OCI-M2 (cell line): ENCODE data around the gene RGS10.
"Not testable (repeated sequence)": the region's sequence is repeated elsewhere in the genome, so short reads cannot be mapped to it uniquely, and the experiment has no call there.

Source experiments
- DNase-seq: peaks from one replicate; lab custom pipeline; 2025; ENCODE audit not compliant: unreplicated experiment; lab: John Stamatoyannopoulos, UW

Gene RGS10, protein sequence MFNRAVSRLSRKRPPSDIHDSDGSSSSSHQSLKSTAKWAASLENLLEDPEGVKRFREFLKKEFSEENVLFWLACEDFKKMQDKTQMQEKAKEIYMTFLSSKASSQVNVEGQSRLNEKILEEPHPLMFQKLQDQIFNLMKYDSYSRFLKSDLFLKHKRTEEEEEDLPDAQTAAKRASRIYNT

DNA sequence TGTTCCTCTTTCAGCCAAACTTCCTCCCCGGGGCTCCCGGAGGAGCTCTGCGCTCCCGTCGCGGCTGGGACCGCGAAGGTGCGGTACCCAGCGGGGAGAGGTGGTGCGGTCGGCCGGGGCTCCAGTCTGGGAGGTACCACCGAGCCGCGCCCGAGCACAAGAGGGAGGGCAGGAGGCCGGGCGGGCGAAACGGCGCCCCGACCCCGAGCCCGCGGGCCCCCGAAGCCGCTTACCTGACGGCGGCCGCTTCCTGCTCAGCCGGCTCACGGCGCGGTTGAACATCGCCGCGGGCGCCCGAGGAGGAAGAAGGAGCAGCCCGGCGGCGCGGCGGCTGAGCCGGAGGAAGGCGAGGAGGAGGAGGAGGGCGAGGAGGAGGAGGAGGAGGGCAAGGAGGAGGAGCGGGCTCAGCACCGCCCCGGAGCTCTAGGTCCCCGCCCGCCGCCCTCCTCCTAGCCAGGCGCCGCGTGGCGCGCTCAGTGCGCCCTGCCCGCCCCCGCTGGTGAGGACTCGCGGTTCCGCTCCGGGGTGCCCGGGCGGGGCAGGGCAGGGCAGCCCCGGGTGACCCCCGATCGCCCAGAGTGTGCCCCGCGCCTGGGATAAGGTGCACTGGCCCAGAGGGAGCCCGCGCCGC is at the start of gene RGS10:
Gene RGS10, minus strand, starts transcription at position 363 of the 631 bp plus-strand sequence. Its CDS starts 81 bp downstream, at position 282.
- peak; percentile 10 for DNase-seq

DNA sequence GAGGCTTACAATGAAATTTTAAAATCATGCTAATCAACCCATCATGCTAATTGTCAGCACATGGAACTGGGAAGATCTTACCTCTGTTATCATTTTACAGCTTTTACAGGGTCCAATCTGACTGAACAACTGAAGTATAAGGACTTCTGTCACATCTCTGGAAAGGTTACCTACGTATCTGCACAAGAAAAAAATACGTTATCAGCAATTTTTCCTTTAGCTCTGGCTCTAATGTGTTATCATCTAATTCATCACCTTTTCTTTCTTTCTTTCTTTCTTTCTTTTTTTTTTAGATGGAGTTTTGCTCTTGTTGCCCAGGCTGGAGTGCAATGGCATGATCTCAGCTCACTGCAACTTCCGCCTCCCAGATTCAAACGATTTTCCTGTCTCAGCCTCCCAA is 45.6 kb upstream of the RGS10 start:
- DNase-seq: no peak

DNA sequence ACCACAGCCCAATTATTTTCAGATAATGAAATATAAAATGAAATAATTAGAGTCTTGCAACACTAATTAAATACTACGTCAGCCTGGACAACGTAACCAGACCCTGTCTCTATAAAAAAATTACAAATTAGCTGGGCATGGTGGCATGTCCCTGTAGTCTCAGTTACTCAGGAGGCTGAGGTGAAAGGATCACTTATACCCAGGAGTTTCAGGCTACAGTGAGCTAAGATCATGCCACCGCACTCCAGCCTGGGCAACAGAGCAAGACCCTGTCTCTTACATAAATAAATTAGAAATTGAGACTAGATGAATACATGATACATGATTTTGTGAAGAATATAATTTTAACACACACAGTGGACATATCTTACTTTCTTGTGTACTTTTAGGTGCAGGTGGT is 35.8 kb upstream of the RGS10 start:
- DNase-seq: no peak

DNA sequence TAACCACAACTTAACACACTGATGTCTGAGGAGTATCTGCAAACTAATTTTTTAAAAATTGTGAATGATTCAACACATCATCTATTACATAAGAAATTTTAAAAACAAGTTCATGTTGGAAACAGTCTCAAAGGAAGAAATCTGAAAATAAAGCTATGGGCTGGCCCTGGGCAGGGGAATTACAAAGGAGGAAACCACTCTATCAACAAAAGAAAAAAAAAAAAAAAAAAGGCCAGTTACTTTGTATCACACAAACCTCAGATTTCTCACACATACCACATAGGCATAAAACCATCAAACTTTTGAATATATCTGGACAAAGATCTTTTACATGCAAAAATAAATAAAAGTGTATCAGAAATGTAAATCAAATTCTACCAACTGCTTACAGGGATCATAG is 33.5 kb upstream of the RGS10 start:
- DNase-seq: no peak

DNA sequence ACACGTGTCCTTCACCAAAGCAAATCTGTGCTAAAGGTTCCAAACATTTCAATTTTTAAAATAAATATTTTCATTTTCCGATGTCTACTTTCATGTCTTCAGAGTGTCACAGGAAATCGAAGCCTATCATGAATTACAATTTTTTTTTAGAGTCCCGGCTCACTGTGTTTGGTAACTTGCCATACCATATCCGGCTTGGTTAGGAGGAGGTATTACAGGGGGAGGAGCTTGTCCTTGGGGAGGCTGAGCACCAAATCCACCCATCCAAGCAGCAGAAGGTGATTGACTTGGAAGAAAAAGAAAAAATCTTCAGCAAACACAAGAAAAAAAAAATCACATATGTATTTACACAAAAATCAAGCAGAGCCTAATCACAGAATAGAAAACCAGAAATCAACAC is 33.0 kb upstream of the RGS10 start:
- DNase-seq: no peak

DNA sequence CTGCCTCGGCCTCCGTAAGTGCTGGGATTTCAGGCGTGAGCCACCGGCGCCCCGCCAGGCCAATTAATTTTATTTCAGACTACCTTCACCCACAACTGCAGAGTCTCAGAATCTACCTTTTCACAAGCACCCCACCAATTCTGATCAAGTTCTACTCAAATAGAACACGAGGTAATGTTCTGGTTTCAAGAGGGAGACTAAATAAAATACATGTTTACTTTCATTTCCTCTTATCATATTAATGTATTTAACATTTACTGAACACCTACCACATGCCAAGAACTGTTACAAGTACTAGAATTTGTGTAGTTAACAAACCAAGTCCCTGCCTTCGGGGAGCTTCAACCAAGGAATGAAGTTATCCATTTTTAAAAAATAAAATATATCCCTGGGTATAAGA is 25.5 kb upstream of the RGS10 start:
- no peak for DNase-seq

DNA sequence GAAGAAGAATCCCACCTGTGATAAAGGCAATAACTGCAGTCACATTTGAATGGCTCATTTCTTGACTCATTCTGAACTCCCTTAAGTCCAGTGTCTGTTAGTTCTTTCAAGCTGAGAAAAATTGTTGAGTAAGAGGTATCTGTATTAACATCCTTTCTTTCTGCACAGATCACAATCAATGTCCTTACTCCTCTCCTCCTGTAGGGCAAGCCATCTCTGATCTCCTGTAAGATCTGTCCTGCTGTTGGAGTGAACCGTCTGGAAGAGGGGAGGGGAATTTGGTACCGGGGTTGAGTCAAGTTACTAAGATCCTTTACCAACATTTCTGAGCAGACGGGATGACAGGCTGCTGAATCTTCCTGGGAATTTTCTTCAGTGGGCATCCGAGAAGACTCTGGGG is 19.6 kb upstream of the RGS10 start:
- no peak for DNase-seq

DNA sequence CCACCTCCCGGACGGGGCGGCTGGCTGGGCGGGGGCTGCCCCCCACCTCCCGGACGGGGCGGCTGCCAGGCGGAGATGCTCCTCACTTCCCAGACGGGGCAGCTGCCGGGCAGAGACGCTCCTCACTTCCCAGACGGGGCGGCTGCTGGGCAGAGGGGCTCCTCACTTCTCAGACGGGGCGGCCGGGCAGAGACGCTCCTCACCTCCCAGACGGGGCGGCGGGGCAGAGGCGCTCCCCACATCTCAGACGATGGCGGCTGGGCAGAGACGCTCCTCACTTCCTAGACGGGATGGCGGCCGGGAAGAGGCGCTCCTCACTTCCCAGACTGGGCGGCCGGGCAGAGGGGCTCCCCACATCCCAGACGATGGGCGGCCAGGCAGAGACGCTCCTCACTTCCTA is 17.0 kb upstream of the RGS10 start:
- DNase-seq: not testable (repeated sequence)

DNA sequence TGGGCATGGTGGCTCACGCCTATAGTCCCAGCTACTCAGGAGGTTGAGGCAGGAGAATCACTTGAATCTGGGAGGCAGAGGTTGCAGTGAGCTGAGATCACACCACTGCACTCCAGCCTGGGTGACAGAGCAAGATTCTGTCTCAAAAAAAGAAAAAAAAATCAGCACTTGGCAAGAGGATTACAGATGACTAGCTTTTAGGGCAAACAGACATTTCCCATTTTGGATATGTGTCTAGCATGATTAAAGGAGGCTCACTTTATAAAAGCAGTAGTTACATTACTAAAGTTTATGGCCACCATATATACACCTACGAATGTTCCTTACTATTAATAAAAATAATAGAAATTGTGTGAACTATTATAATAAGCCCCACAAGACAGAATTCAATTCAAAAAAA is 13.6 kb upstream of the RGS10 start:
- DNase-seq: not testable (repeated sequence)

DNA sequence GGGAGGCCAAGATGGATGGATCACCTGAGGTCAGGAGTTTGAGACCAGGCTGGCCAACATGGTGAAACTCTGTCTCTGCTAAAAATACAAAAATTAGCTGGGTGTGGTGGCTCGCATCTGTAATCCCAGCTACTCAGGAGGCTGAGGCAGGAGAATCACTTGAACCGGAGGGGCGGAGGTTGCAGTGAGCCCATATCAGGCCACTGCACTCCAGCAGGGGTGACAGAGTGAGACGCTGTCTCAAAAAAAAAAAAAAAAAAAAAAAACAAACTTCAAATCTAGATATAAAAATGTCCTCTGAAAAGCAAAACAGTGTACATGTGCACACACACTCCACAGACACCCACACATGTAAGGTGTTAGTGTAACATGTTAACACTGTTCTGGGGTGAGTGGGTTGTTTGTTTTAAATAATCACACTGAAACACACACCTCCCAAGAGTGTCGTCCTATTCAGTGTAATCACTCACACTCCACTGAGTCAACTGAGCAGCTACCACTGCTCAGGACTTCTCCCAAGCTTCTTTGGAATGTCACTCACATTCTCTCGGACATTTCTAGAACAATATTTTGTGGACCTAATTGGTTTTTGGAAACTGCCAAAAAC is 12.8 kb upstream of the RGS10 start:
- DNase-seq: no peak

DNA sequence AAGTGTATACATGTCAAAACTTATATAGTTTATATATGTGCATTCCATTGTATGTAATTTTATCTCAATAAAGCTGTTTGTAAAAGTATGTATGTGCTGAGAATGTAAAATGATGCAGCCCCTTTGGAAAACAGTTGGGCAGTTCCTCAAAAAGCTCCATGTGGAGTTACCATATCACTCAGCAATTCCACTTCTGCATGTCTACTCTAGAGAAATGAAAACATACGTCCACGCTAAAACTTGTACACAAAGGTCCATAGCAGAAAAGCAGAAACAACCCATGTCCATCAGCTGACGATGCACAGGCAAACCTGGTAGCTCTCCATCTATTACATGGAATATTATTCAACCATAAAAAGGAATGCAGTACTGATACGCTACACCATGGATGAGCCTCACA is 8.3 kb upstream of the RGS10 start:
- DNase-seq: no peak

DNA sequence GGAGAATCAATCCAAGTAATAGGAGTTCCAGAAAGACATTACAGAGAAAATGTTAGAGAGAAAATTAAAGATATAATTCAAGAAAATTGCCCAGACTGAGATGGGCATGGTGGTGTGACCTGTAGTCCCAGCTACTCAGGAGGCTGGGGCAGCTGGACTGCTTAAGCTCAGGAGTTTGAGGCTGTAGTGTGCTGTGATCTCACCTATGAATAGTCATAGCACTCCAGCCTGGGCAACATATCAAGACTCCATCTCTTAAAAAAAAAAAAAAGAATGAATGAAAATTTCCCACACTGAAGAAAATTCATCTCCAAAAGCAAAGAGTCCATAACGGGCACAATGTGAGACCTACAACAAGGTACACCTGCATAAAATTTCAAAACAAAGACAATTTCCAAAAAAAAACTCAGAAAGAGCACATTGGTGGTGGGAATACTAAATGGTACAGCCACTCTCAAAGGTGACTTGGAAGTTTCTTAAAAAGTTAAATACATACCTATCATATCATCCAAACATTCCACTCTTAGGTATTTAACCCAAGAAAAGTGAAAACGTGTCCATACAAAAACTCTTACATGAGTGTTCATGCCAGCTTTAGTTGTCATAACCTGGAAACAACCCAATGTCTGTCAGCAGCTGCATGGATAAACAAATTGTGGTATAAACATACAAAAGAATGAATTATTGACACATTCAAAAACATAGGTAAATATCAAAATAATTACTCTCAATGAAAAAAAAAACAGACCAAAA is 6.9 kb upstream of the RGS10 start:
- DNase-seq: no peak

DNA sequence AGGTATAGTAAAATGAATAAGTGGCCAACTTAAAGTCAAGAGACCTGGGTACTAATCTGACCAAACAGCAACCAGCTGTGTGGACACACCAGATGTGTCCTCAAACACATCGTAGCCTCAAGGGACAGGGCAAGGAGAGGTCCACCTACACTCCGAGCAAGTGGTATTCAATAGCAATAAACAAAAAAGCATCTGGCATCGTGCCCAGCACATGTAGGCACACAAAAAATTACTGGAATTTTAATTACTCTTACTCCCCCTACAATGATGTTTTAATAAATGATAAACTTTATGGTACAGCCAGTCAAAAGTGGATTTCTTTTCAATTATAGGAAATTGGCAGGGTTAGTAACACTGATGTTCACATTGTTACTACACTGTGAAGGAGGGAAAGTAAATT is 3.5 kb upstream of the RGS10 start:
- no peak for DNase-seq

DNA sequence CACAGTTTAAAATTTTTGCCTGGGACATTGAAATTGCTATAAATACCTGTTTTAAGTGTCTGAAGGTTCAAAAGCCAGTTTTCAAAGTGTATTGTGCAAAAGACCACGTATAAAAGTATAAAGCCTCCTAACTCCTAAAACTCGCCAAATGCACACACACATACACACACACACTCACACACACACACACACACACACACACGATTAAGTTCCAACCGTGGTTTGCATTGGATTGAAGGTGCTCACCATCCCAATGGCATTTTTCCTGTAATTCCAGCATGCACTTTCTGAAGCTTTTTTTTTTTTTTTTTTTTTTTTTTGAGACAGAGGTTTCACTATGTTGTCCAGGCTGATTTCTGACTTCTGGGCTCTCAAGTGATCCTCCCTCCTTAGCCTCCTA is 2.8 kb upstream of the RGS10 start:
- DNase-seq: no peak

DNA sequence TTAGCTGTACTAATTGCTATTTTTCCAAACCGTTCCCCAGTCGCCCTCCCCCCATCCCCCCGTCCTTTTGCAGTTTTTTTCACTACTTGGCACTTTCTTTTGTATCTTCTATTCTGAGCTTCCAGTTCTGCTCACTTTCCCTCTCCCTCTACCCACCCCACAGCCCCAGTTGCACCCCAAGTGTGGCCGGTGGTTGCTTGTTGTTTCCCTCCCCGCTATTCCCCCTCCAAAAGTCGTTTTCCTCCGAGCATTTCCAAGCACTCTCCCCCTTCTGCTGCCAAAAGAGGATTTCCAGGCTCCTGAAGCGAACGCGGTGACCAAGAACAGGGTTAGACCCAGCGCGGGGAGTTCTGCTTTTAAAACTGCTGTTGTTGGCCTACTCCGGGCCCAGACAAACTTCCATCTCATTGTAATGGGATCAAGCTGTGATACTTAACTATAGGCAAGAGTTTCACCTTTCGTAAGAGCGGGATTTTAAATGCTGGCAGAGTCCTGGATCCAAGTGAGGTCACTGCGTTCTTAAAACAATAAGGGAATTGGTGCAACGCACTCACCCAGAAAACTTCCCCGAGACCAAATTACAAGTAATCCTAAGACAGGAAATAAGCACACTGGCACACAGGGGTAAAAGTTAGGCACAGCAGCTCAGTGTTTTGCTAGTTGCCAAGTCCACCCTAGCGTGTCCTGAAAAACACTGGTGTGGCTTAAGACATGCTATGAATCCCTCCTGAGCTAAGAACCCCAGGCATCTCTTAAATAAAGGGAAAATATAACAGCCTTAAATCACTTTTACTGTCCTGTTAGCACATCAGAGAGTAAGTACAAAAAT is 1.5 kb upstream of the RGS10 start:
- no peak for DNase-seq

DNA sequence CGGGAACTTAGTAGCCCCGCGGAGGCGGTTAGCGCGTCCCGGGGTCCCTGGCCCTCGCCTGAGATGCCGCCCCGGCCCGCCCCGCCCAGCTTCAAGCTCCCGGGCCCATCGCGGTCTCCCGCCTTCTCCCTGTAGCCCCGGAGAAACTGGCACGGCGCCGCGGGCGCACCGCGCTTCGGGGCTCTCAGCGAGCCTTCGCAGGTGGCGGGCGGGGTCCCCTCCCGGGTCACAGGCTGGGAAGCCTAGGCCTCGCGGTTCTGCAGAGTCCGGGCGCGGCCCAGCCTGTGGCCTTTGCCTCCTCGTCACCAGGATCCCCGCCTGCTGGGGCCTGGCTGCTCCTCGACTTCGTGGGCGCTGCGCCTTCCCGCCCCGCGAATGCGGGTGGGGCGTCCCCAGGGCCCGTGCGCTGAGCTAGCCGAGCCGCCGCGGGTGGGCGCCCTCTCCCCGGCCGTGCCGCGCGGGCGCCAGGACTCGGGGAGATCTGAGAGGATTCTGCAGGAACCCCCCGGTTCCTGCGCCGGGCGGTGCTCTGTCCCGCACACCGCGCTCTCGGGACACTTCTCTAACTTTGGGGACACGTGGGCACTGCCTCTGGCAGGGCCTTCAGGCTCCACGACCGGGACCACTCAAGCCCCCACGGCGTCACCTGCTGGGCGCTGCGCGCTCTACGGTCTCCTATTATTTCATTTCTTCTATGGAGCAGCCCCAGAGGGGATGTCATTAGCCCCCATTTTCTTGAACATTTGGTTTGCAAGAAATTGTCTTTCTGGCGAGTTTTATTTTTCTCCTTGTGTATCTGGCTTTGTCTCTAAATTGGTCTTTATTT is 682 bp upstream of the RGS10 start:
- peak; percentile 31 for DNase-seq

DNA sequence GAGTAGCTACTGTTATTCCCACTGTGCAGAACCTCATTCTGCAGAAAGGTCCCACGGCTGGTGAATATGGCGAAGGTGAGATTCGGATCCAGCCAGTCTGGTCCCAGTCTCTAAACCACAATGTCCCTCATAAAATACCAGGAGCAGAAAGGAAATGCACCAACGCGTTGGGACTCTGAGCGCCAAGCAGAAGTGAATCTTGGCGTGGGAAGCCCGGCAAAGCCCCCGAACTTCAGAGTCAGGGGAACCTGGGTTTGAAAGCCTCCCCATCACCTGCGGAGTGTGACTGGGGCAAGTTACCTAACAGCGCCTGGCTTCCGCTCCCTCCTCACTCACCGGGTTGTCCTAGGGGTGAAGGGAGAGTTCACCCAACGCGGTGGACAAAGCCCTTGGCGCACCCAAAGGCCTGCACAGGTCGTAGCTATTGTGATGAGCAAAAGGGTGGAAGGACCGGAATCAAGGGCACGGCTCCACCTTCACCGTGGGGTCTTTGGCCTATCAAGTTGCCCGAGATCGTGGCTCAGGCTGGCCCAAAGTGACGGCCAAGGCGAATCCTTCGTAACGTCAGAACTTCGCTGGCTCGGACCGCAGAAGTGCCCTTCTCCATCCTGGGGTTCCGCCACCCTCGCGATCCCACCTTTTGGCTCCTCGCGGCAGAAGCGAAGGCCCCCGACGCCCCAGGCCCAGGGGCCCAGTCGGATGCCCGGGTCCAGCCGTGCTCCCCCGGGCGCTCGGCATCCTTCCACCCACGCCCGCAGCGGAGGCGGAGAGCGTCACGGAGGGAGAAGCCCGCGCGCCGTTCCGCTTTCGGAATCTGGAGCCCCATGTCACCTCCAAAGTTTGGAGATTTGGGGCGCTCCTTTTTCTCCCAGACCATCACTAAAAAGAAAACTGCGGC is 811 bp downstream of the RGS10 start:
- DNase-seq: no peak

DNA sequence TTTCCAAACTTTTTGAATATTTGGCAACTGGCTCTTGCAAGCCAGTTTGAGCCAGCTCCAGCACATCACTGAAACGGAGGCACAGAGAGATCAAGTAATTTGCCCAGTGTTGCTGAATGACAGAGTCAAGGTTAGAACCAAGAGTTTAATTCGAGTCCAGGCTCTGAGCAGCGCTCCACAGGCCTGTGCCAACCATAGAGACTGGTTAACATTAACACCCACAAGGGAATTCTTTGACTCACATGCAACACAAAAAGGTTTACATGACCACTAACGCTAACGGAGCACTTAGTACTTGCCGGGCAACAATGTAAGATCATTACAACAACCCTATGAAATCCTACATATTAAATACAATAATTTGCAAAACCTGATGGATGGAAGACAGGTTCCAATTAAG is 1.5 kb downstream of the RGS10 start:
- no peak for DNase-seq

DNA sequence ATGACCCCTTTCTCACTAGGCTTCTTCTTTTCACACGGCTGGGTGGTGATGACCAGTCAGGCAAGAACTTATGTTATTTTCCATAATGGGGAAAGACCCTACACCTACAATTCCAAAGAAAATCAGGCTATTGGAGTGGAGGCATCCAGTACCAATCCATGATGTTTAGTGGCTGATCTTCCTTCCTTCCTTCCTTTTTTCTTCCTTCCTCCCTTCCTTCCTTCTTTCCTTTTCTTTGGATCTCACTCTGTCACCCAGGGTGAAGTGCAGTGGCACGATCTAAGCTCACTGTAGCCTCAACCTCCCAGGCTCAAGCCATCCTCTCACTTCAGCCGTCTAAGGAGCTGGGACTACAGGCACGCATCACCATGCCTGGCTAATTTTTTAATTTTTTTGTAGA is 2.5 kb downstream of the RGS10 start:
- no peak for DNase-seq
